HepG2 (cell line): ENCODE measurements around the gene CCND1. TPM values are rescaled to one million over a fixed set of nuclear protein-coding genes. Genes with fewer than 3 reads are reported as not detected.

Experiments used
- FOXK2 ChIP-seq: fragments of 450-650 bp; IDR thresholded peaks from 2 replicates; pipeline ENCODE4 v1.6.1; 2016
- HMG20A ChIP-seq: IDR thresholded peaks from 2 replicates; pipeline ENCODE4 v1.6.1; 2016; ENCODE audit warnings: borderline replicate concordance
- HNRNPLL ChIP-seq: fragments of 200-400 bp; formaldehyde crosslinking; IDR thresholded peaks from 2 replicates; pipeline ENCODE4 v1.6.1; 2017; ENCODE audit warnings: mild to moderate bottlenecking, low read depth, low read length; ENCODE audit not compliant: poor library complexity, severe bottlenecking
- HOMEZ ChIP-seq: IDR thresholded peaks from 2 replicates; pipeline ENCODE4 v1.6.1; 2016; ENCODE audit warnings: low read depth
- IRF2 ChIP-seq: IDR thresholded peaks from 2 replicates; pipeline ENCODE4 v1.6.1; 2018; ENCODE audit warnings: missing genetic modification reagents, missing compliant biosample characterization
- KAT2B ChIP-seq: fragments of 150-350 bp; IDR thresholded peaks from 2 replicates; pipeline ENCODE4 v1.6.1; 2014; ENCODE audit warnings: low read depth, low read length, borderline replicate concordance
- KLF13 ChIP-seq: sonication (generic); formaldehyde crosslinking; IDR thresholded peaks from 2 replicates; pipeline ENCODE4 v1.4.0; 2020; ENCODE audit warnings: mild to moderate bottlenecking, missing genetic modification reagents
- TEAD3 ChIP-seq: optimal IDR thresholded peaks from 2 replicates; pipeline ENCODE3; 2016; ENCODE audit warnings: borderline replicate concordance
- ZBTB7B ChIP-seq: sonication (generic); formaldehyde crosslinking; IDR thresholded peaks from 2 replicates; pipeline ENCODE4 v1.4.0; 2020; ENCODE audit warnings: missing genetic modification reagents
- ZEB1 ChIP-seq: IDR thresholded peaks from 2 replicates; pipeline ENCODE4 v1.6.1; 2012; ENCODE audit warnings: mild to moderate bottlenecking, low read depth, inconsistent platforms; ENCODE audit not compliant: insufficient replicate concordance
- ZMAT3 ChIP-seq: sonication (generic); formaldehyde crosslinking; conservative IDR thresholded peaks from 2 replicates; pipeline ENCODE4 v1.7.0; 2021; ENCODE audit warnings: missing genetic modification reagents
- ZNF850 ChIP-seq: sonication (generic); formaldehyde crosslinking; conservative IDR thresholded peaks from 2 replicates; pipeline ENCODE4 v1.9.0; 2021; ENCODE audit warnings: mild to moderate bottlenecking, missing genetic modification reagents
- polyA plus RNA-seq, 8 experiments: library from polyadenylated mRNA; depleted of rRNA in 3 of 8; stranded (reverse) in 7 of 8; unstranded in 1 of 8; fragments of >200 nt; fragmentation: Illumina TruSeq in 4 of 8; extraction: Trizol in 4 of 8; gene quantifications; 2 replicates each; pipeline versions ENCODE4 v1.2.1 to v1.2.3, GENCODE V29; 2011 to 2016; ENCODE audit warnings: low read depth in 4 of 8, missing spikeins in 1 of 8, mixed read lengths in 1 of 8; ENCODE audit not compliant: insufficient read depth in 1 of 8
- total RNA-seq, 5 experiments: library from RNA; depleted of rRNA; stranded (reverse); fragments of >200 nt; fragmentation: Illumina TruSeq; extraction: Trizol; gene quantifications; 2 replicates each; pipeline ENCODE4 v1.2.3, GENCODE V29; 2016; ENCODE audit warnings: low read depth in 1 of 5
- TF ChIP-seq, protein P1 (sequence below): sonication (generic); formaldehyde crosslinking; IDR thresholded peaks from 2 replicates; pipeline ENCODE4 v1.8.1; 2023; ENCODE audit warnings: mild to moderate bottlenecking, inconsistent platforms, moderate library complexity, missing genetic modification reagents, borderline replicate concordance

CCND1 gene
- total and polyA plus RNA-seq, 2 of the 13 experiments (the other 11 are each of a cell fraction or from before 2014, with no cell fraction given), result 107 to 136 TPM

DNA sequence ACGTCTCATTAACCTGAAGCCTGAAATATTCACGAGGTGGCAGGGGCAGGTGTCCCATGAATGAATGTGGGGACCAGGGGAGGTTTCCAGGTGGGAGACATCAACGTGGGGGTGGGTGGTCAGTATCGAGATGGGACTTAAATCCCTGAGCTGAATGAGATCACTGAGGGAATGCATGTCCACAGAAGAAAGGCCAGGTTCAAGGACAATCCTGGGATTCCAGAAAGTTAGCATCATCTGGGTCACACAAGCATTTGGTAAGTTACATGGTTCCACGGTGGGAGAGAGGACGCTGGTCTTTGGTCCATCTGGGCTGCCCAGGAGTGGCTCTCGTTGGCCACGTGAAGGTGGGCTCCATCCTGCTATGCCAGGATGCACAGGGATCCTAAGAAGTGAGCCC, 22.7 kb upstream of the CCND1 start (continued):
- no peak for TF ChIP-seq HNRNPLL
- no peak for TF ChIP-seq KLF13 (CRISPR knock-in tag)
- no peak for TF ChIP-seq ZEB1
- TF ChIP-seq HMG20A, result no peak; the same call in 1 of the 2 replicates
- TF ChIP-seq HOMEZ (CRISPR knock-in tag), result 0 out of 2 replicates have a peak, but pooled peaks have one; percentile 30
- TF ChIP-seq KAT2B, result no peak
- no peak for TF ChIP-seq ZMAT3 (CRISPR knock-in tag)
- no peak for TF ChIP-seq FOXK2
- TF ChIP-seq IRF2 (CRISPR knock-in tag), result no peak
- TF ChIP-seq, protein P1, sequence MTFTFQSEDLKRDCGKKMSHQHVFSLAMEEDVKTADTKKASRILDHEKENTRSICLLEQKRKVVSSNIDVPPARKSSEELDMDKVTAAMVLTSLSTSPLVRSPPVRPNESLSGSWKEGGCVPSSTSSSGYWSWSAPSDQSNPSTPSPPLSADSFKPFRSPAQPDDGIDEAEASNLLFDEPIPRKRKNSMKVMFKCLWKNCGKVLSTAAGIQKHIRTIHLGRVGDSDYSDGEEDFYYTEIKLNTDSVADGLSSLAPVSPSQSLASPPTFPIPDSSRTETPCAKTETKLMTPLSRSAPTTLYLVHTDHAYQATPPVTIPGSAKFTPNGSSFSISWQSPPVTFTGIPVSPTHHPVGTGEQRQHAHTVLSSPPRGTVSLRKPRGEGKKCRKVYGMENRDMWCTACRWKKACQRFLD, result no peak
- TF ChIP-seq ZBTB7B (CRISPR knock-in tag), result no peak
- peak; percentile 70 for TF ChIP-seq TEAD3 (CRISPR knock-in tag)
- TF ChIP-seq ZNF850 (CRISPR knock-in tag), result no peak
